Activated T-cell treated with anti-CD3 and anti-CD28 coated beads for 1 hour (primary cell): Measurements from ENCODE around the gene FTMT.
"Not testable (repeated sequence)": the region's sequence is repeated elsewhere in the genome, so short reads cannot be mapped to it uniquely, and the experiment has no call there.

Source experiments
- DNase-seq: peaks from one replicate; pipeline ENCODE4 v3.0.0-alpha.2; 2020; ENCODE audit warnings: low read depth

Gene FTMT

DNA sequence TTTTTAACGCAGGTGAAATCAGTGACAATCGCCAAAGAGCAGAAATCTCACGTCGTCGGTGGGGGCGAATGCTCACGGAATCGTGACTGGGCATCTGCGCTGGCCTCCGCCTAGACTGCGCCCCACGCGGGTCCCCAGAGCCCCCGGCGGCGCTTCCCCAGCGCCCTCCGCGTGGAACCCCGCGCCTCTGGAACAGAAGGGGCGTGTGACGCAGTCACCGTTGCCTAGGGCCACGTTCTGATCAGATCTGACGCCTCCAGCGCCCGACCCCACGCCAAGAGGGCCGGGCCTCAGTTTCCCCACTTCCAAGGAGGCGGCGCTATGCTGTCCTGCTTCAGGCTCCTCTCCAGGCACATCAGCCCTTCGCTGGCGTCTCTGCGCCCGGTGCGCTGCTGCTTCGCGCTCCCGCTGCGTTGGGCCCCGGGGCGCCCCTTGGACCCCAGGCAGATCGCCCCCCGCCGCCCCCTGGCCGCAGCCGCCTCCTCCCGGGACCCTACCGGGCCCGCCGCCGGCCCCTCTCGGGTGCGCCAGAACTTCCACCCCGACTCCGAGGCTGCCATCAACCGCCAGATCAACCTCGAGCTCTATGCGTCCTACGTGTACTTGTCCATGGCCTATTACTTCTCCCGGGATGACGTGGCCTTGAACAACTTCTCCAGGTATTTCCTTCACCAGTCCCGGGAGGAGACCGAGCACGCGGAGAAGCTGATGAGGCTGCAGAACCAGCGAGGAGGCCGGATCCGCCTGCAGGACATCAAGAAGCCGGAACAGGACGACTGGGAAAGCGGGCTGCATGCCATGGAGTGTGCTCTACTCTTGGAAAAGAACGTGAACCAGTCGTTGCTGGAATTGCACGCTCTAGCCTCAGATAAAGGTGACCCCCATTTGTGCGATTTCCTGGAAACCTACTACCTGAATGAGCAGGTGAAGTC is at the start of gene FTMT:
Gene FTMT, plus strand, starts transcription at position 240 of the 932 bp plus-strand sequence. Its CDS starts 82 bp downstream, at position 322.
- no peak for DNase-seq

DNA sequence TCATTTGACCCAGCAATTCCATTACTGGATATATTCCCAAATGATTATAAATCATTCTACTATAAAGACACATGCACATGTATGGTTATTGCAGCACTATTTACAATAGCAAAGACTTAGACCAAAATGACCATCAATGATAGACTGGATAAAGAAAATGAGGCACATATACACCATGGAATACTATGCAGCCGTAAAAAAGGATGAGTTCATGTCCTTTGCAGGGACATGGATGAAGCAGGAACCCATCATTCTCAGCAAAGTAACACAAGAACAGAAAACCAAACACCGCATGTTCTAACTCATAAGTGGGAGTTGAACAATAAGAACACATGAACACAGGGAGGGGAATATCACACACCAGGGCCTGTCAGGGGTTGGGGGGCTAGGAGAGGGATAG is 46.4 kb upstream of the FTMT start:
- not testable (repeated sequence) for DNase-seq

DNA sequence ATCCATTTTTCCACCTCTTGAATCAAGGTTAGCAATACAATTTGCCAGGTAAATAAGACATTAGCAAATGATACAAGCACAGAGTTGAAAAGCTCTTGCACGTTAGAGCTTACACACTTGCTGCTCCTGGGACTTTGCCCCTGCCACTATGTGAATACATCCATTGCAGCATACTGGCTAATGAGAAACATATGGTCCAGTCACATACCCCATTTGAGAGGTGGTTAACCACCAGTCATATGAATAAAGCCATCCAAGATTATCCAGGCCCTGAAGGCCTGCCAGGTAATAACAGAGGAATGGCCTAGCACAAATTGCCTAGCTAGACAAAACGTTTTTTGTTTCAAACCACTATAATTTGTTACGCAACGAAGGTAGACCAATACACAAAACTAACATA is 45.8 kb upstream of the FTMT start:
- DNase-seq = no peak

DNA sequence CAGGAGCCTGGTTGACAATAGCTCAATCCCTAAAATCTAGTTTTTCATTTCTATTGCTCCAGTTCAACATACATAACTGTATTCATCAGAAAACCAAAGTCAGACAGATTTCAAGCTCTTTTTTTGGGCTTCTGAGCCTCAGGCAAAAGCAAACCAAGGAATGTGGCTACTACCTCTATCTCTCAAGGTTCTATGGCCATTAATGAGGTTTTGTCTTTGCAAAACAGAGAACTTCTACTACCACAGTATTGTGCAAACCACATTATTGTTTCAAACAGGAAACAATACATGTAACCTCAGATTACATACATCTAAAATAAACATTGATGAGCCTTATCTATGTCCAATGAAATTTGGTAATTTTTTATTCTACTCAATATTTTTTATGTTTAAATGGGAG is 35.5 kb upstream of the FTMT start:
- DNase-seq = no peak

DNA sequence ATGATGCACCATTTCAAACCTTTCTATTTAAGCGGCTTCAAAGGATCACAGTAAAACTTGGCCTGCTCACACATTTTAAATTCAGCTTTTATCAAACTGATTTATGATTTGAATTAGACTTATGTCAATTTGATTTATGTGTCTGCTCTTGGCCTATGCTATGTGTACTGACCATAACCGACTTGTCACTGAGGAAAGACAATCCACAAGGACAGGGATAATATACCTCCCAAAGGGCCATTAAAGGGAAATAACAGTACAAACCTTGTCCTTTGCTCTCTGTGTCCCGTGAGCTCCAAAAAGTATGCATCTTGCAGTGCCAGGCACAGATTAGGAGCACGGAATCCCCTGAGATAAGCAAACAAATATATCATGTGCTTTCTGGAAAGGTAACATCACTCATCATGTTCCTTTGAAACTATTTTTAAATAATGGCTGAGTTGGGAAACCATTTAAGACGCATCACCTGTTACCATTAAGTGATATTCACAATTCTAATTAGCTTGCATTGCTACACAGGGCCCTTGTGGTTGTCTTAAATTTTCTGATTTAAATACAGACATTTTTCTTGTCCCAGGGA is 31.9 kb upstream of the FTMT start:
- DNase-seq = no peak

DNA sequence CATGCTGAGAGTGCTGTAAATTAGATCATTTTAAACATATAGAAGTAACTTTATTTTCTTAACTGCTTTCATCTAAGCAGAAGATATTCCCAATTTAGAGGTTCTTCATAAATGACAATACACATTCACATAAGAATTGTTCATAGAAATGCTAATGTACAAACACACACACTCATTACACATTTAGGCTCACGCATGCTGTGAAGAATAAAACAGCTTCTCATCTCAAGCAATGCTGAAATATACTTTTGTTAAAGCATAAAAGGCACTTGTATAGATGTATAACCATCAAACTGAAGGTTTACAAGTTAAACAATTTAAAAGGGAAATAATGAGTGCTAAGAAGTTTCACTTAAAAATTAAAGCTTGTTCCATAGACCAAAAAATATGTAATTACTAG is 18.1 kb upstream of the FTMT start:
- no peak for DNase-seq

DNA sequence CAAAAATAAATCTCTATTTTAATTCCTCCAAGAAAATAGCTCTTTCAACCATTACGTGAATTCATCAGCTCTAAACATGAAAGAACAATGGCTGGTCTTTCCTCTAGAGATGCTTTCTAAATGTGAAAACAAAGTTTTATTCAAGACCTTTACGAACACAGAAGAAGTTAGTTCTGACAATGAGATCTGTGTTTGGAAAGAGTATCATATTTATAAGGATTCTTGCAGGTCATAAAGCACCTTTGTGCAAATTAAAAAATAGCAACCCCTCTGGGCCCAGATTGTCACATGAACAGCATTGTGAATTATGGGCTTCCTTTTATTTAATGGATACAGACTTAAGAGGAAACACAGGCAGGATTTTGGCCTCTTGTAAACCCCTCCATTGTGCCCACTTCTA is 17.7 kb upstream of the FTMT start:
- DNase-seq = no peak

DNA sequence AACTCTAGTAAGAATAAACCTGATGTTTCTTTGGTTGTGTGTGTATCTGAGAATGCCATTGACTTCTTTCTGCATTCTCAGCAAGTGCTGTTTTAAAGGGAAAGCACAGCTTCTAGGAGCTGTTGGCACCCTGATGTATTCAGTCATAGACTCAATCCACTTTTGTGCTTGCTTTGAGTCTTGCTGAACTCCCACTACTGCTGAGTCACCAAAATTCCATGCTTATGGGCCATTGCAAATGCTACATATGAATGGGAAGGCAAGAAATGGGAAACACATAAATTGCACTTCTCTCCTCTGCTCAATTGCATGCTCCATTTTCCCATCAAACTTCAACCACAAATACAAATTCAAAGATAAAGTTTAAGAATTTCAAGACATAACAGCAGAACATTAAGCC is 9.8 kb upstream of the FTMT start:
- DNase-seq = no peak

DNA sequence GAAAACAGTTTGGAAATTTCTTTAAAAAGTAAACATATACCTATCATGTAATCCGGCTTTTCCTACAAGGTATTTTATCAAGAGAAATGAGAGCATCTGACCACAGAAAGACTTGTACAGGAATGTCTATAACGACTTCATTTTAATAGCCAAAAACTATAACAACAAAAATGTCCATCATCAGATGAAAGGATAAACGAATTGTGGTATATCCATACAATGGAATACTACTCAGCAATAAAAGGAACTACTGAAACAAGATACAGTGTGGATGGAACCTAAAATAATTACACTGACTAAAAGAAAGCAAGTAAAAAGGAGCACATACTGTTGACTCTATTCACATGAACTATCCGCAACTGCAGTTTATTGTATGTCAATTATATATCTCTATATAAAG is 1.4 kb upstream of the FTMT start:
- no peak for DNase-seq

DNA sequence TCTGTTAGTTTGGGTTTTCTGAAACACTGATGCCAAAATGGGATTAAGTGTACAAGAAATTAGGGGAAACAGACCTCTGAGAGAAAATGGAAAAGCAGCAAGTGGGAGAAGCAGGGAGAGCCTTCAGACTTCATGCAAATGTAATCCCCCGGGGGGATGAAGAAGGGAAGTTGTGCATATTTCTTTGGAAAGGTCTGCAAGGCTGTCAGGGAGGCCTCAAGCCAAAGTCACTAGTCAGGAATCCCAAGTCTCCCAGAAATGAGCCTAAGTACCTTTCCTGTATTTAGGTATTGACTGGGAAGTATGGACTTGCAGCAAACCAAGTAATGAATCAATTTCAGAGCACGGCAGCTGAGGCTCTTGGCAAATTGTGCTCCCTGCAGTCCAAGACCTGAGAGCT is 2.2 kb downstream of the FTMT start:
- no peak for DNase-seq

DNA sequence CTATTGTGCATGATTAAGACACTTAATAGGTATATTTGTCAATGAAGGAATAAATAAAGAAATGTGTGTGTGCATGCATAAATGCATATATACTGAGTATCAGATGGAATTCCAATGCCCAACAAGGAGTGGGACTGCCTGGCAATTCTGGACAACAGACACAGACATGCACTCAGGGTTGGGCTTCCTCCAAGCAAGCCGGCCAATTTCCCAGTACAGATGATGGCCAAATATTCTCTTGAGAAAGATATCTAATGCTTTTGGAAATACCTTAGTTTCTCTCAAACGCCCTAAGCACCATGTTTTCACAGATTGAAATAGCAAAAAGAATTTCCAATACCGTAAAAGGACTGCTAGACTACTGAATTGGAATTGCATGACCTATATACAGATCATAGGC is 11.1 kb downstream of the FTMT start:
- no peak for DNase-seq

DNA sequence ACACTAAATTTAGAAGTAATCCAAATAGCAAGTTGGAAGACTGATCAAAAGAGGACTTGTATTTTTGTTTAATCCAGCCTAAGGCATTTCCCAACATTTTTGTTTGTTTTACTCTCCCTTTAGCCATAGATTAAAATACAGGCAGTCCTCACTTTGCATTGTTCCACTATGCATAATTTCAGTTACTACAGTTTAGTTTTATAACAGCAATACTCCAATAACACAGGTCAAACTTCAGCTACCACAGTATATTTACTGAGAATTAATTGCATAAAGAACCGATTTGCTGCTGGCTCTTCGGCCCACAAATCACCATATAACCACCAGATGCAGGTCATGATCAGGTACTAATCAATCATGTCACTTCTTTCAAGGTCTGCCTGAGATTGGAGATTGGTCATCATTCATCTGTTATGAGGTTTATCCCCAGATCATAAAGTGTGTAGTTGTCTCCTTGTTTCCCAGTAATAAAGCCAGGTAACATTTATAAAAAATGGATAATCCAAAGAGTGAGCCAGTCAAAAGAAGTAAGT is 12.1 kb downstream of the FTMT start:
- DNase-seq = no peak

DNA sequence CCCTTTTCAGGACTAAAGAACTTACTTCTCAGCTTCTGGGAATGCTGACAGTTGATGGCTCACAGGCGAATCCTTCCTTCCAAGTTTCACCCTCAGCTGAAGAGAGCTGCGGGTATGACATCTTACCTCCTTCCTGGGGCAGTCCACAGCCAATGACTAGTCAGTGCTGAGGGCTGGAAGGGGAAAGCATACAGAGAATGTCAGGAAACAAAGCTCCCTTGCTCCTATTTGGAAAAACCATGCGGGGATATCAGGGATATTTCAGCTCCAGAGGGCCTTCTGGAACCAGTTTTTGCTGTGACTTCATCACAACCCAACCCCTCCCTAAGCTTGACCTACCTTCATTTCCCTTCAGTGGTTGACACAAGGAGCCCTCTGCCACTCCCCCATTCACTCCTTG is 15.7 kb downstream of the FTMT start:
- no peak for DNase-seq

DNA sequence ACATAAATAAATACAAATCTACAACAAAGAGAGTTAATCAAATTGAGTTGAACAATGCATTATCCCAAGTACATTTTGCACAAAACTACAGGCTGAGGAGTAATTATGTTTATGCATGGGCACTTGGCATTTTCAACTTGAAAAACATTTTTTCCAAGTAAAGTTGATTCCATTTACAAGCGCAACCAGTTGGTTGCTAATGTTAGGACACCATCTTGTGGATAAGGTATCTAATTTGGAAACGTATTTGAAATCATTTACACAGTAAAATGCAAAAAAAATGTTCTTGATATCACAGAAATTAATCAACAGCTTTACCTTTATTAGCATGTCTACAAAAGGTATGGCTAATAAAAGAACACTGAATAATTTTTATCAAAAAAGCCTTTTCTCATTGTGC is 18.8 kb downstream of the FTMT start:
- no peak for DNase-seq

DNA sequence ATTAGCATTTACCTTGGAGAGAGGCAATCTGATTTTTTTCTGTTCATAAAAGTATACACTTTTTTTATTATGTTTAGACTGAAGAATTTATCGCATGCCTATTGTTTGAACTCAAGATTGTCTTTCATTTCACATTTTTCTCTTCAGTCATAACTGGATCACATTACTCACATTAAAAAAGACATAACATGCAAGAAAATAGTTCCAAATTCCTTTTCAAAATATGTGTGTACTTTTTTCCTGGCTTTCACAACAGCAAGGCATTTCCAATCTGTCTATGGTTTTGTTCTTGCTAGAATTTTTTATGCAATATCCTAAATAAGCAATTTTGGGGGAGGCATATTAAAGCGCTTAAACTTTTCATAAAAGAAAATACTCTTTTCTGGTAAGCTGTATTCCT is 21.2 kb downstream of the FTMT start:
- DNase-seq = no peak

DNA sequence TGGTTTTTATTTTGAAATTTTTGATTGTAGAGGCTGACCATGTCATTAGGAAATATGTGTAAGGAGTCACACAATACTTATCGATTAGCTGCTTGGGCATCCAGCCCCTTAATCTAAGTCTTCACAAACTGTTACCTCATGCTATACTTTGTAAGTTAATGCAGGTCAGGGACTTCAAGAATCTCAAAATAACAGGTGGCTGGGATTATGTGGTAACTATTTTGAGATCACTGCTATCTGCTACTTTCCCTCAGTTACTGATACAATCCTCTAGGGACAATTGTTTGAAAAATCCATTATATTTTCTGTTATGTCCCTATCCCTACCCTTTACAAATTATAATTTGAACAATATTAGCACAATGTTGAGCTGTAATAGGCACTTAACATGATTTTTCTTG is 21.7 kb downstream of the FTMT start:
- no peak for DNase-seq

DNA sequence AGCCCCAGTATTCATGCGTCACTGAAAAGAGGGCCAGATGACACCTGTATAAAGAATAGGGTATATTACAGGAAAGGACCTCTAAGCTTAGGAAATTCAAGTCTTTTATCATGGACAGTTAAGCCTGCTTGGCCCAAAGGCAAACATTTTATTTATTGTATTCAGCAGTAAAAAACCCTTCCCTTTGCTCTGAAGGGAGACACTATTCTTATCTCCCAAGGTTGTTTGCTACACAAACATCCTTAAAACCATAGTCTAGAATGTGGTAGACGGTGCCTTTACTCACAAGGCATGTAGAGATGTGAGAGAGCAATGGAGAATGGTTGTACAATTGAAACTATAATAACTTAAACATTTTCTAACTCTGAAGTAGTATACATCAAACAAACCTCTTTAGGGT is 33.9 kb downstream of the FTMT start:
- no peak for DNase-seq

DNA sequence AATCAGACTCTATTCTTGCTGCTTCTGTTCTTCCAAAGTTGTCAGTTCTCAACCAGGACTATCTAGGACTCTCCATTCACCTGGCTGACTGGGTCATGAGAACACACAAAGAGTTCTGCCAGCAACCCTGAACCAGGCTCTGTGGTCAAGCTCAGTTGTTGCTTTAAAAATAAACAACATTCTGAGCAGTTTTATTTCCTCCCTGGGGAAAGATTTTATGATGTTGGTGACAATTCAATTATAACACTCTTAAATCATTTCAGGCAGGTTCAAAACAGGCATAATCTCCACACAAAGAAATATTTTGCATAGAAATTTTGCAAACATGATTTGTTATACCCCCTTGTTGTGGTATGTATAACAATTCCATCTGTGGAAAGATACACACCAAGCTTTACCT is 36.0 kb downstream of the FTMT start:
- DNase-seq = no peak

DNA sequence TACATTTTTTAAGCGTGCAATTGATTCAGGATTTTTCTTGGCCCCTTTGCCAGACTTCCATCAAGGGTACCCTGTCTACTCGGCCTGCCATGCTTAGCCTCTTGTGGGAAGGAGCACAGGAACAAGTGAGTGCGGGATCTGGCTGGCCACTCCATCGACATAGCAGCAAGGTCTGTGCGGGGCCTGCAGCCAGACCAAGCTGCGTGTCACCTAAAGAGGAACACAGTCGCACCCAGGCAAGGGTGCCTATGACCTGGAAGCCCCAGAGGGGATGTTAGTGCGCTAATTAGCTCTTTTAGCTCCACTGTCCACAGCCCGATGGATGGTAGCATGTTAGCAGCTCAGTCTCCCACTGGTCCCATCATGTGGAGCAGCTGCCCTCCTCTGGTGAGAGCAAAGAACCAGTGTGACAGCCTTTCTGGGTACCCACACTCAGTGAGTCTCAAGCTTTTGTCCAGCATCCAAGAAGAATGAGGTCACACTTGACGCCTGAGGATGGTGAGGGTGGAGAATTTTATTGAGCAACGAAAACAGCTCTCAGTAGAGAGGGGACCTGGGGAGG is 38.7 kb downstream of the FTMT start:
- DNase-seq = no peak

DNA sequence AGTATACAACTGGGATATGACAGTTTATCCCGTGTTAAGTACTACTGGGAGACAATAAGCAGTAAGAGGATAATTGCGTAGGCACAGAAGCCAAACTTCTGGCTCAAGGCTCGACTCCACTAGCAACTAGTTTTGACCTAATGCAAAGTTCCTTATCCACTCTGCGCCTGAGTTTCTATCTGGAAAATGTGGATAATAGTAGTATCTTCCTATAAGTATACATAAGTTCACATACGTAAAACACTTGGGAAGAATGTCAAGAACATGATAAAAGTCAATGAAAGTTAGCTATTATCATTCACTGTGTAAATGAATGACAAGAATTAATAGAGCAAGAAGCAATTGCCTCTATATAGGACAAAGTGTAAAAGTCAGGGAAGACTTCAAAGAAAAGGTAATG is 45.7 kb downstream of the FTMT start:
- DNase-seq = no peak

DNA sequence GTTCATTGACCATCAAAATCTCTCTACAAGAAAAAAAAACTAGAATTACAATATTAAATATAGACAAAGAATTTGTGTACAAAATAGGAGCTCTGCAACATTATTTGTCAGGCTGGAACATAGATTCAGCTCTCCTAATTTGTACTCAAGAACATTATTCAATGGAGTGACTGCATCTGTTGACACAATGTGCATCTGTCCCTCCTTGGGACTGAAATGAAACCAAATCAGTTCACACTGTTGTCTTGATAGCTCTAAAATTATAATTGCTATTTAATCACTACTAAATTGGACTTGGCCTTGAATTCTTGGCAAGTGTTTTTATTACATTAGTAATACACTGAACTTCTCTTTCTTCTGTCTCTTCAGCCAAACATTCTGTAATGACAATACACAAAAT is 47.7 kb downstream of the FTMT start:
- no peak for DNase-seq
